ENCODE measurements around the gene NOG. TPM values are rescaled to one million over a fixed set of nuclear protein-coding genes. Genes with fewer than 3 reads are reported as not detected.

Gene NOG
- total and polyA plus RNA-seq, 2 donors (not counting 3 experiments of a cell fraction or from before 2014, with no cell fraction given) = 0.63 to 2.3 TPM

DNA sequence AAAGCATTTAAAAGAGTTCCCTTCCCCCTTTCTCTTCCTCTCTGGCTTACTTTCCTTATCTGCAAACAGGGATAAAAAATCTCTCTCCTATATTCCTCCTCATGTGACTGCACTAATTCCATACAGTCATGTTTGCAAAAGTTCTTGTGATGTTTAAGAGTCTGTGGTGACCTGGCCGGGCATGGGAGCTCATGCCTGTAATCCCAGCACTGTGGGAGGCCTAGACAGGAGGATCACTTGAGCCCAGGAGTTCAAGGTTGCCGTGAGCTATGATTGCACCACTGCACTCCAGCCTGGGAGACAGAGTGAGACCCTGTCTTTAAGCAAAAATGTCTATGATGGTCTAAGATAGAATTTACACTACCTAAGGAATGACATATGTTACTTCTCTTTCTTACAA lies 19.6 kb downstream of the NOG start:
- Histone ChIP-seq H3K4me2 (ENCODE audit: insufficient read depth, low read length) (no peak overlapping the region), H2AFZ (ENCODE audit: low read depth, low read length) (no peak overlapping the region), H3K4me1 (ENCODE audit: control insufficient read depth, extremely low read depth, insufficient read depth, low read length) (no peaks in the 10 kb centered on the region), H4K20me1 (replicated peaks; ENCODE audit: control insufficient read depth, extremely low read depth, insufficient read depth, low read length) (no peaks in the 10 kb centered on the region), H3K9ac (replicated peaks; ENCODE audit: extremely low read depth, insufficient read depth, low read length) (no peak overlapping the region), H3K9me3 (replicated peaks; ENCODE audit: control insufficient read depth, insufficient read depth, low read length) (no peaks in the 10 kb centered on the region), H3K4me3 (replicated peaks in 1 of 3; ENCODE audit: insufficient read depth in 1 of 3, low read depth in 1 of 3, low read length in 3 of 3) (no peak overlapping the region), H3K27ac (ENCODE audit: insufficient read depth, low read depth, low read length) (no peak overlapping the region), H3K36me3 (ENCODE audit: control insufficient read depth in 2 of 2, extremely low read depth in 1 of 2, insufficient read depth in 2 of 2, low read length in 2 of 2) (no peaks in the 10 kb centered on the region), H3K27me3 (ENCODE audit: control insufficient read depth in 2 of 2, insufficient read depth in 2 of 2, low read length in 2 of 2) (no peaks in the 10 kb centered on the region), H3K9me1 (replicated peaks; ENCODE audit: control insufficient read depth, extremely low read depth, insufficient read depth, low read length) (no peaks in the 10 kb centered on the region), H3K79me2 (ENCODE audit: control insufficient read depth, insufficient read depth, low read length) (no peaks in the 10 kb centered on the region)
- intact Hi-C loops (cut with micrococcal nuclease) (no loop called here), dilution Hi-C loops (cut with MboI; ENCODE audit: extremely low pct_ligation_motif_present, low sequenced_read_pairs) (no loop called here)
- TF ChIP-seq, protein P1, sequence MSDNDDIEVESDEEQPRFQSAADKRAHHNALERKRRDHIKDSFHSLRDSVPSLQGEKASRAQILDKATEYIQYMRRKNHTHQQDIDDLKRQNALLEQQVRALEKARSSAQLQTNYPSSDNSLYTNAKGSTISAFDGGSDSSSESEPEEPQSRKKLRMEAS (IDR thresholded peaks at IDR 0.05; ENCODE audit: insufficient read depth, insufficient read length) = no peak
- no peak for TF ChIP-seq FOS (IDR thresholded peaks at IDR 0.05; ENCODE audit: borderline replicate concordance, insufficient read depth, low read length)
- no peak for TF ChIP-seq CTCF (IDR thresholded peaks at IDR 0.05; ENCODE audit: extremely low read depth in 1 of 2, insufficient read depth in 1 of 2, low read depth in 1 of 2, low read length in 2 of 2)
- no peak for TF ChIP-seq EZH2 (IDR thresholded peaks at IDR 0.05; ENCODE audit: borderline replicate concordance, low read depth, low read length, severe bottlenecking)
- no peak for TF ChIP-seq POLR2A (IDR thresholded peaks at IDR 0.05; ENCODE audit: low read depth, low read length)
- TF ChIP-seq GATA2 (IDR thresholded peaks at IDR 0.05; ENCODE audit: insufficient read depth, insufficient read length, low read depth, low read length) = no peak
- TF ChIP-seq MYC (IDR thresholded peaks at IDR 0.05; ENCODE audit: low read depth, low read length) = no peak
- no peak for TF ChIP-seq JUN (IDR thresholded peaks at IDR 0.05; ENCODE audit: borderline replicate concordance, insufficient read depth, insufficient read length, low read depth)
- TF ChIP-seq POLR2AphosphoS5 (IDR thresholded peaks at IDR 0.05; ENCODE audit: insufficient read depth, low read depth, low read length) = no peak
- DNase-seq (ENCODE audit: low read depth, low spot score) (no peak), FAIRE-seq (no peak)
- ChIA-PET CTCF (interaction anchor here (1.7 kb wide), 1 partner anchor 102 kb away, joined by 5 read pairs; no protein-coding TSS in a partner anchor), POLR2A (no interaction called here)
- no TSS peak for BruUV-seq (replicated peaks)

Data from endothelial cell of umbilical vein (primary cell).